CD4-positive, alpha-beta T cell treated with Interleukin-1 beta for 1 hour (primary cell): Measurements from ENCODE around the gene BHLHA15.

Source experiments
- DNase-seq, 2 donors: peaks; one replicate each; pipeline ENCODE4 v3.0.0-alpha.2; 2020 to 2022

Gene BHLHA15

GRCh38 chr7:98189559-98189958, 21.7 kb upstream of the BHLHA15 start:
- no peak for DNase-seq

GRCh38 chr7:98191668-98192431, 19.4 kb upstream of the BHLHA15 start:
- DNase-seq, result no peak

GRCh38 chr7:98192781-98193457, 18.3 kb upstream of the BHLHA15 start:
- no peak for DNase-seq

GRCh38 chr7:98193474-98194180, 17.6 kb upstream of the BHLHA15 start:
- DNase-seq, result no peak

GRCh38 chr7:98194186-98194585, 17.1 kb upstream of the BHLHA15 start:
- DNase-seq, result no peak

- no peak for DNase-seq
Observed at GRCh38 chr7:98194672-98195457, 16.4 kb upstream of the BHLHA15 start.

GRCh38 chr7:98196706-98197605, 14.3 kb upstream of the BHLHA15 start:
- no peak for DNase-seq

GRCh38 chr7:98199131-98199530, 12.1 kb upstream of the BHLHA15 start:
- DNase-seq, result no peak

- DNase-seq, result no peak
Observed at GRCh38 chr7:98200364-98200763, 10.9 kb upstream of the BHLHA15 start.

GRCh38 chr7:98202367-98203195, 8.7 kb upstream of the BHLHA15 start:
- peak; percentile 65 to 81 for DNase-seq

- DNase-seq, result peak in 1 of 2 donors; percentile 24
Observed at GRCh38 chr7:98203261-98203963, 7.8 kb upstream of the BHLHA15 start.

GRCh38 chr7:98203964-98204605, 7.2 kb upstream of the BHLHA15 start:
- DNase-seq, result no peak

- DNase-seq, result no peak
Observed at GRCh38 chr7:98204670-98205069, 6.6 kb upstream of the BHLHA15 start.

- DNase-seq, result no peak
Observed at GRCh38 chr7:98205162-98205845, 5.9 kb upstream of the BHLHA15 start.

GRCh38 chr7:98206451-98207330, 4.5 kb upstream of the BHLHA15 start:
- no peak for DNase-seq

GRCh38 chr7:98209166-98209920, 1.9 kb upstream of the BHLHA15 start:
- DNase-seq, result no peak

- DNase-seq, result no peak
Observed at GRCh38 chr7:98210513-98211220, 572 bp upstream of the BHLHA15 start.
